NCI-H2196 (cell line): Measurements from ENCODE around the gene MAJIN.

Experiments used
- DNase-seq: peaks from one replicate; lab custom pipeline; 2025; ENCODE audit not compliant: unreplicated experiment; lab: John Stamatoyannopoulos, UW

MAJIN gene

DNA sequence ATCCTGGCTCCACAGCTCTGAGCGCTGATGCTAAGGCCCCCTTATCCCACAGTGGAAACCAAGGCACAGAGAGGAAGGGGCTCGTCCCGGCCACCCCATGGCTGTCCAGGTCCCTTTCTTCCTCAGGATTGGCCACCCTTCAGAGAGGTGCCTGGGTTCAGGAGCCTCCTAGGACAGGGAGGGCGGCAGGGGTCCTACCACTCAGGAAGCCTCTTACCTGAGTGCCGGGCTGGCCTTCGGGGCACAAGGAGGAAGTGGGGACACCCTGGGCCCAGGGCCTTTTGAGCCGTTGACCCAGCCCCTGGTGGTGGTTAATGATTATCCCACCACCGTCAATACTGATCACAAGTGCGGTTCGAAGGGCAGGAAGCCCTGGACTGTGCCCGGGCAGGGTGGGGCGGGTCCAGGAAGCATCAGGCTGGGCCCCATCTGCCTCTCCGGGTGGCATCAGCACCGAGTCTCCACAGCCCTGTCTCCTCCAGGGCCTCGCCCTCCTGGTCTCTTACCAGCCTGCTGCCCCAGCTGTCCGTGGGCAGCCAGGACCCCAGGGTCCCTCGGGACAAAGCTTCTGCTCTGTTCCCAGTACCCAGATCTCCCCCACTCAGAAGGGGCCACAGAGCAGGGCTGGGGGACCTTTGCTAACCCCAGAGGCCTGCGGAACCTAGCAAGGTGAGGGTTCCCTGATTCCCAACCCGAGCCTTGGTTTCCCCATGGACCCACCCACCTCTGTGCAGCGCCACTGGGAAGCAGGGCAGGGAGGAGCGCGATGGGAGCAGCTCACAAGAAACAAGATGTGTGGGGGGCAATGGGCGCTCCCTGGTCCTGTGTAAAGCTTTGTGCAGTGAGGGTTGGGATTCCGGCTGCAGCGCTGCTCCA is 78.5 kb downstream of the MAJIN start:
- DNase-seq: no peak

GRCh38 chr11:64892838-64893193 is 79.1 kb downstream of the MAJIN start:
- no peak for DNase-seq

GRCh38 chr11:64892411-64892831 is 79.5 kb downstream of the MAJIN start:
- DNase-seq: no peak

- DNase-seq: no peak
Observed at GRCh38 chr11:64891880-64892279, 80.0 kb downstream of the MAJIN start.

- no peak for DNase-seq
Observed at GRCh38 chr11:64891215-64891848, 80.6 kb downstream of the MAJIN start.

GRCh38 chr11:64890522-64890939 is 81.4 kb downstream of the MAJIN start:
- no peak for DNase-seq

- no peak for DNase-seq
Observed at GRCh38 chr11:64888729-64889511, 83.0 kb downstream of the MAJIN start.

DNA sequence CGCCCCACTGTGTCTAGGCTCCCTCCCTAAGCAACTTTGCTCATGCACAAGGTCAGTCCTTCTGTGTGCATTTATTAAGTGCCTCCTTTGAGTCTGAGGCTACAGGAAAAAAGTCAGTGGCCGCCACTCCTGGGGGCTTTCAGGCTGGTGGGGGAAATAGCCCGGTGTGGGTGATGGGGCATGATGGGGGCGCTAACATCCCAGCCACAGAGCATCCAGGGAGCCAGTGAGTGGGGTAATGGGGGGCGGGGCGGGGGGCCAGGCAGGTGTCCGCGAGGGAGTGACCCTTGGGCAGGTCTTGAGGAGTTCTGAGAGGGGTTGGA is 83.5 kb downstream of the MAJIN start:
- DNase-seq: no peak
